Loucy (cell line): Measurements from ENCODE around the gene SEMA6B.

Experiments
- H2AFZ ChIP-seq: fragments of 200-600 bp; sonication (generic); 2 replicates; pipeline ENCODE4 v1.6.0; 2016; ENCODE audit warnings: antibody characterized with exemption, mild to moderate bottlenecking, low read length, moderate library complexity
- H3F3A ChIP-seq: fragments of 200-600 bp; 2 replicates; pipeline ENCODE4 v1.6.0; 2016; ENCODE audit warnings: antibody characterized with exemption, low read depth, mild to moderate bottlenecking
- H3K27me3 ChIP-seq: fragments of 200-600 bp; sonication (generic); 2 replicates; pipeline ENCODE4 v1.6.1; 2014; ENCODE audit warnings: low read length, mild to moderate bottlenecking; ENCODE audit not compliant: insufficient read depth, poor library complexity, severe bottlenecking
- H3K36me3 ChIP-seq: fragments of 200-600 bp; sonication (generic); 2 replicates; pipeline ENCODE4 v1.6.1; 2016; ENCODE audit warnings: low read length; ENCODE audit not compliant: insufficient read depth
- H3K4me1 ChIP-seq: fragments of 200-600 bp; sonication (generic); 2 replicates; pipeline ENCODE4 v1.5.1; 2014; ENCODE audit warnings: low read length, mild to moderate bottlenecking; ENCODE audit not compliant: insufficient read depth, poor library complexity, severe bottlenecking
- H3K4me2 ChIP-seq: fragments of 200-600 bp; sonication (generic); 2 replicates; pipeline ENCODE4 v1.6.0; 2014; ENCODE audit warnings: antibody characterized with exemption, low read length, low read depth, mild to moderate bottlenecking; ENCODE audit not compliant: poor library complexity, severe bottlenecking
- H3K4me3 ChIP-seq: fragments of 200-600 bp; sonication (generic); 2 replicates; pipeline ENCODE4 v1.5.1; 2014; ENCODE audit warnings: low read length, mild to moderate bottlenecking, mixed read lengths; ENCODE audit not compliant: poor library complexity, severe bottlenecking
- H3K79me2 ChIP-seq: fragments of 200-600 bp; sonication (generic); 2 replicates; pipeline ENCODE4 v1.6.1; 2014; ENCODE audit warnings: low read length; ENCODE audit not compliant: insufficient read depth
- H3K9ac ChIP-seq: fragments of 200-600 bp; sonication (generic); 2 replicates; pipeline ENCODE4 v1.6.0; 2014; ENCODE audit warnings: mild to moderate bottlenecking, low read depth, low read length, moderate library complexity; ENCODE audit not compliant: poor library complexity, severe bottlenecking
- H3K9me2 ChIP-seq: fragments of 200-600 bp; sonication (generic); replicated peaks from 2 replicates; pipeline ENCODE4 v1.6.1; 2016; ENCODE audit warnings: low read depth, low read length, mixed read lengths
- H3K9me3 ChIP-seq: fragments of 200-600 bp; sonication (generic); 2 replicates; pipeline ENCODE4 v1.6.1; 2014; ENCODE audit warnings: mild to moderate bottlenecking, antibody characterized with exemption, low read length, low read depth; ENCODE audit not compliant: insufficient read depth
- H4K20me1 ChIP-seq: fragments of 200-600 bp; sonication (generic); 2 replicates; pipeline ENCODE4 v1.6.0; 2014; ENCODE audit warnings: antibody characterized with exemption, low read length, mild to moderate bottlenecking; ENCODE audit not compliant: insufficient read depth, poor library complexity, severe bottlenecking
- EZH2phosphoT487 ChIP-seq: fragments of 200-600 bp; IDR thresholded peaks from 2 replicates; pipeline ENCODE4 v1.6.1; 2018; ENCODE audit warnings: antibody characterized with exemption, mild to moderate bottlenecking, moderate library complexity, borderline replicate concordance
- TF ChIP-seq, protein P1 (sequence below): fragments of 200-600 bp; sonication (generic); conservative IDR thresholded peaks from 2 replicates; pipeline ENCODE4 v1.5.1; 2014; ENCODE audit warnings: mild to moderate bottlenecking, antibody characterized with exemption, low read length

Gene SEMA6B

DNA sequence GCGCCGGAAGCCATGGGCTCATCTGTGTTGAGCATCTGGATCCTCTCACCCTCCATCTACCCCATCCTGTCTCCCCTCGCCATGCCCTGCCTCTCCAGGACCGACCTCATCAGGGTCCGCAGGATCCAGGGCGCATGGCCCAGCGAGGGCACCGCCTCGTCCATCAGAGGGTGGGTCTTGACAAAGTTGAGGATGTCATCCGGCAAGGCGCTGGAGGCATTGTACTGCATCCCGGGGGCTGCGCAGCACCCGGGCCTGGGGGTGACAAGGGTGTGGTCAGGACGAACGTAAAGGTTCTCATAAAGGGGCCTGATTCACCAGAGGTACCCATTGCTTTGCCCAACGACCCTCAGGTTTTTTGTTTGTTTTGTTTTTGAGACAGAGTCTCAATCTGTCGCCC, 9.5 kb downstream of the SEMA6B start:
- Histone ChIP-seq H3K4me2 (no peak overlapping the region), H3K4me3 (no peak overlapping the region), H3K9me3 (no peaks in the 10 kb centered on the region), H3K36me3 (no peaks in the 10 kb centered on the region), H2AFZ (no peak overlapping the region), H3K79me2 (no peaks in the 10 kb centered on the region), H3K27me3 (no peaks in the 10 kb centered on the region), H3F3A (no peaks in the 10 kb centered on the region), H3K9me2 (no peaks in the 10 kb centered on the region), H4K20me1 (no peaks in the 10 kb centered on the region), H3K4me1 (no peaks in the 10 kb centered on the region), H3K9ac (no peak overlapping the region)
- TF ChIP-seq EZH2phosphoT487, result no peak
- TF ChIP-seq, protein P1, sequence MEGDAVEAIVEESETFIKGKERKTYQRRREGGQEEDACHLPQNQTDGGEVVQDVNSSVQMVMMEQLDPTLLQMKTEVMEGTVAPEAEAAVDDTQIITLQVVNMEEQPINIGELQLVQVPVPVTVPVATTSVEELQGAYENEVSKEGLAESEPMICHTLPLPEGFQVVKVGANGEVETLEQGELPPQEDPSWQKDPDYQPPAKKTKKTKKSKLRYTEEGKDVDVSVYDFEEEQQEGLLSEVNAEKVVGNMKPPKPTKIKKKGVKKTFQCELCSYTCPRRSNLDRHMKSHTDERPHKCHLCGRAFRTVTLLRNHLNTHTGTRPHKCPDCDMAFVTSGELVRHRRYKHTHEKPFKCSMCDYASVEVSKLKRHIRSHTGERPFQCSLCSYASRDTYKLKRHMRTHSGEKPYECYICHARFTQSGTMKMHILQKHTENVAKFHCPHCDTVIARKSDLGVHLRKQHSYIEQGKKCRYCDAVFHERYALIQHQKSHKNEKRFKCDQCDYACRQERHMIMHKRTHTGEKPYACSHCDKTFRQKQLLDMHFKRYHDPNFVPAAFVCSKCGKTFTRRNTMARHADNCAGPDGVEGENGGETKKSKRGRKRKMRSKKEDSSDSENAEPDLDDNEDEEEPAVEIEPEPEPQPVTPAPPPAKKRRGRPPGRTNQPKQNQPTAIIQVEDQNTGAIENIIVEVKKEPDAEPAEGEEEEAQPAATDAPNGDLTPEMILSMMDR, result no peak

DNA sequence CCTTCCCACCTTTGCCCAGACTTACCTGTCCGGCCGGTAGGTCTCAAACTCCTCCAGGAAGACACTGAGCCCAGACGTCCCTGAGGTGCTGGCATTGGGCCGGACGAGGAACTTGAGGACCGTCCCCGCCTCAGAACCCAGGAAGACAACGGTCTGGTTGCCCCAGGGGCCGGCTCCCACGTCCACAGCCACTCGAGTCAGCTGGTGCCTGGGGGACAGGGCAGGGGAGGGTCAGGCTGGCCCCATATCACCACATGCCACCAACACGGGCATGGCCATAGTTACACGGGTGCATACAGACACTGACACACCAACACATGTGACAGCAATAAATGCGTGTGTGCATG, 11.3 kb downstream of the SEMA6B start:
- no peaks in the 10 kb centered on the region for H3K9me2 ChIP-seq
- no peaks in the 10 kb centered on the region for H3K36me3 ChIP-seq
- H3K4me3 ChIP-seq, result no peak overlapping the region
- H3K9me3 ChIP-seq, result no peaks in the 10 kb centered on the region
- H3K27me3 ChIP-seq, result no peaks in the 10 kb centered on the region
- no peak overlapping the region for H3K4me2 ChIP-seq
- H3K79me2 ChIP-seq, result no peaks in the 10 kb centered on the region
- H4K20me1 ChIP-seq, result no peaks in the 10 kb centered on the region
- no peak for TF ChIP-seq EZH2phosphoT487
- TF ChIP-seq, protein P1, result no peak
- H2AFZ ChIP-seq, result no peak overlapping the region
- H3K9ac ChIP-seq, result no peak overlapping the region
- no peaks in the 10 kb centered on the region for H3F3A ChIP-seq
- no peaks in the 10 kb centered on the region for H3K4me1 ChIP-seq

GRCh38 chr19:4547303-4548237, 11.9 kb downstream of the SEMA6B start:
- no peaks in the 10 kb centered on the region for H3K4me1 ChIP-seq
- TF ChIP-seq, protein P1, result peak; percentile 43
- no peak for TF ChIP-seq EZH2phosphoT487
- no peak overlapping the region for H2AFZ ChIP-seq

More at GRCh38 chr19:4547303-4548237, 11.9 kb downstream of the SEMA6B start:
- no peak overlapping the region for H3K4me3 ChIP-seq
- no peak overlapping the region for H3K9ac ChIP-seq
- H3K36me3 ChIP-seq, result no peaks in the 10 kb centered on the region
- no peak overlapping the region for H3K4me2 ChIP-seq
- H4K20me1 ChIP-seq, result no peaks in the 10 kb centered on the region
- no peaks in the 10 kb centered on the region for H3F3A ChIP-seq
- H3K9me2 ChIP-seq, result no peaks in the 10 kb centered on the region
- H3K79me2 ChIP-seq, result no peaks in the 10 kb centered on the region
- no peaks in the 10 kb centered on the region for H3K9me3 ChIP-seq
- H3K27me3 ChIP-seq, result no peaks in the 10 kb centered on the region
